BE2C (cell line): ENCODE measurements around the gene ETV5.

Experiments used
- DNase-seq: peaks from one replicate; pipeline ENCODE4 v3.0.0-alpha.2; 2020
- H3K27me3 ChIP-seq: fragments of 250-450 bp; sonication (Bioruptor Pico); 2 replicates; pipeline ENCODE4 v1.5.1; 2020; ENCODE audit warnings: mild to moderate bottlenecking
- H3K36me3 ChIP-seq: fragments of 250-450 bp; sonication (Bioruptor Pico); 2 replicates; pipeline ENCODE4 v1.5.1; 2020; ENCODE audit warnings: mild to moderate bottlenecking
- H3K4me1 ChIP-seq: fragments of 250-450 bp; sonication (Bioruptor Pico); 2 replicates; pipeline ENCODE4 v1.5.1; 2020
- H3K4me3 ChIP-seq: 2 replicates; pipeline ENCODE4 v1.5.1; 2011; ENCODE audit warnings: low read depth, low read length
- H3K9me3 ChIP-seq: fragments of 250-450 bp; sonication (Bioruptor Pico); 2 replicates; pipeline ENCODE4 v1.5.1; 2020
- CTCF ChIP-seq: IDR thresholded peaks from 2 replicates; pipeline ENCODE4 v1.5.1; 2012; ENCODE audit warnings: mild to moderate bottlenecking, low read depth, low read length

Gene ETV5

DNA sequence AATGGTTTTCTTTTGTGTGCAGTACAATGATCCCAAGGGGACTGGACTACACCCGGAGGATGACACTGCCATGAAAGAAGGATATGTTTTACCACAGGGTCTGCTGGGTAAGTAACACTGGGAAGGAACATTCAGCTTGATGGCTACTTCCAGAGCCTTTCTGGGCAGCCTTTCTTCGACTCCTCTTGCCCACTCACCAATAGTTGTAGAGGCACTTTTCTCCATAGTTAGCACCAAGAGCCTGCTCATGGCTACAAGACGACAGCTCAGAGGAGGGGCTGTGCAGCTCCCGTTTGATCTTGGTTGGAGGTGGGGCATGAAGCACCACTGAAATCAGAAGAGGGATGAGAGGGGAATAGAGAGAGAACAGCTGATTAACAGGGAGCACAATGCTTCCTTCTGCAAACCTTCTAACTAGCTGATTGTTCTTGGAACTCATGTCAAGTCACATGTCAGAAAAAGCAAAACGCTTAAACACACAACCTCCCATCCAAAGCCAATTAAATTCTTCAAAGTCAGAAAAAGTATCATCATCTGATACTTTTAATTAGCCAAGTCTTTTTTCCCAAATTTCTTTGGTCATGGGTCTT is 27.9 kb downstream of the ETV5 start:
- no peak for TF ChIP-seq CTCF
- no peaks in the 10 kb centered on the region for H3K4me1 ChIP-seq
- no peaks in the 10 kb centered on the region for H3K9me3 ChIP-seq
- no peak overlapping the region for H3K4me3 ChIP-seq
- no peaks in the 10 kb centered on the region for H3K27me3 ChIP-seq
- peaks cover 14% of the 10 kb centered on the region for H3K36me3 ChIP-seq
- DNase-seq: no peak

GRCh38 chr3:186079925-186080324 is 29.0 kb downstream of the ETV5 start:
- no peaks in the 10 kb centered on the region for H3K27me3 ChIP-seq
- no peaks in the 10 kb centered on the region; the same call in 1 of the 2 replicates for H3K9me3 ChIP-seq
- no peak overlapping the region for H3K4me3 ChIP-seq
- no peaks in the 10 kb centered on the region for H3K4me1 ChIP-seq
- TF ChIP-seq CTCF: no peak
- H3K36me3 ChIP-seq: peaks cover 14% of the 10 kb centered on the region
- no peak for DNase-seq

GRCh38 chr3:186077466-186077865 is 31.4 kb downstream of the ETV5 start:
- TF ChIP-seq CTCF: no peak
- Histone ChIP-seq H3K9me3 (no peaks in the 10 kb centered on the region; the same call in 1 of the 2 replicates), H3K27me3 (no peaks in the 10 kb centered on the region), H3K4me1 (no peaks in the 10 kb centered on the region), H3K4me3 (no peak overlapping the region), H3K36me3 (peaks cover 11% of the 10 kb centered on the region)
- DNase-seq: no peak

DNA sequence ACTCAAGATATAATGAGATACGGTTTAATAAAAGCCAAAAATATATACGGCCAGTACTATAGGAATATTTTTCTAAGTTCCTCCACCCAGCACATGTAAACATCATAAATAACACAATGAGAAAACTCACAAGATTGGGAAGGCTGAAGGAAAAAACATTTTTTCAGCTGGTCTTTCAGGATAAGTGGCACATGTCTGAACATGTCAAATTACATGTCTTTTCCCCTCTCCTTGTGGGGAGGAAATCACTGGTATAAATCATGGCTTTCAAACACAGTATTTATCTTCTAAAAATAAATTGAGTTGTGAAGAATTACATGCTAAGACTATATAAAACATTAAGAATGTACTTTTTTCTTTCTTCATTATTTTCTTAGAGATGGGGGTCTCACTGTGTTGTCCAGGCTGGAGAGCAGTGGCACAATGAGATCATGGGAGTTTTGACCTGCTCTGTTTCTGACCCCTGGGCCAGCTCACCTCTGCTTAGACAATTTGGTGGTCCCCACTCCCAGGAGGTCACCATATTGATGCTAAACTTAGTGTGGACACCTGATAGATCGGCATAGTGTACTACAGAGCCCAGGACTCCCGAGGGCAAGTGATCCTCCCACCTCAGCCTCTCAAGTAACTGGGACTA is 32.8 kb downstream of the ETV5 start:
- H3K4me3 ChIP-seq: no peak overlapping the region
- H3K36me3 ChIP-seq: peaks cover 14% of the 10 kb centered on the region

GRCh38 chr3:186075489-186075888 is 33.4 kb downstream of the ETV5 start:
- H3K27me3 ChIP-seq: no peaks in the 10 kb centered on the region
- no peaks in the 10 kb centered on the region; the same call in 1 of the 2 replicates for H3K9me3 ChIP-seq
- no peaks in the 10 kb centered on the region for H3K4me1 ChIP-seq
- DNase-seq: no peak
- TF ChIP-seq CTCF: no peak
- H3K36me3 ChIP-seq: peaks cover 11% of the 10 kb centered on the region
- H3K4me3 ChIP-seq: no peak overlapping the region

More for the DNA sequence above, 32.8 kb downstream of the ETV5 start:
- DNase-seq: no peak
- H3K4me1 ChIP-seq: no peaks in the 10 kb centered on the region
- no peaks in the 10 kb centered on the region; the same call in 1 of the 2 replicates for H3K9me3 ChIP-seq
- no peaks in the 10 kb centered on the region for H3K27me3 ChIP-seq
- TF ChIP-seq CTCF: no peak

- no peak for TF ChIP-seq CTCF
Observed at GRCh38 chr3:186073641-186074040, 35.2 kb downstream of the ETV5 start.

More at GRCh38 chr3:186073641-186074040, 35.2 kb downstream of the ETV5 start:
- peaks cover 3% of the 10 kb centered on the region for H3K36me3 ChIP-seq
- no peaks in the 10 kb centered on the region for H3K27me3 ChIP-seq
- no peak for DNase-seq
- H3K4me3 ChIP-seq: no peak overlapping the region
- no peaks in the 10 kb centered on the region for H3K4me1 ChIP-seq
- H3K9me3 ChIP-seq: no peaks in the 10 kb centered on the region; the same call in 1 of the 2 replicates
